Measurements from ENCODE around the gene NLGN3.
A peak's percentile ranks its signal among the peaks of the same experiment; 100 is the strongest.

Gene NLGN3

DNA sequence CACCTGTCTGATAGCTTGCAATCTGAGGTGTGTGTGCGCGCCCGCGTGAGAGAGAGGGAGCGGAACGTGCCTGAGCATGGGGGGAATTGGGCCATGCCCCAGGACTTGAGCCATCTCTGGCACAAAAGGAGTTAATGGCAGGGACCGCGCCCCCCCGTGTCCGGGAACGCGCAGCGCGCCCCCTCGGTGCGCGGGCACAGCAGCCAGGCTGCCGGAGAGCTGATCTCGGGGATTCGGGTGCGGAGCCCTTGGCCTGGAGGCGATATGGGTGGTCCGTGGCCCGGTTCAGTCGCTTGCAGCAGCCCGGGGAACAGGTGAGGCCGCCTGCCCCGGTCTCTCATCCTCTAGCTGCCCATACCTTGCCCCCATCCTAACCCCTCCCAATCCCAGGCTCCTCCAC, at the start of gene NLGN3:
NLGN3 (plus strand) TSS at position 191 of the 400 bp plus-strand sequence. CDS start 2,909 bp downstream, outside the sequence.
- no peak for DNase-seq

- DNase-seq, result no peak
Observed at GRCh38 chrX:71095033-71095432, 49.6 kb upstream of the NLGN3 start.

- DNase-seq, result peak; percentile 73 to 90
Observed at GRCh38 chrX:71095555-71095980, 49.1 kb upstream of the NLGN3 start, which contains the start of gene FOXO4. FOXO4 (plus strand) TSS chrX:71095851; CDS start chrX:71096529, 678 bp downstream.

- DNase-seq, result peak in 1 of 2 experiments; percentile 63
Observed at GRCh38 chrX:71095981-71096759, 48.5 kb upstream of the NLGN3 start.

DNA sequence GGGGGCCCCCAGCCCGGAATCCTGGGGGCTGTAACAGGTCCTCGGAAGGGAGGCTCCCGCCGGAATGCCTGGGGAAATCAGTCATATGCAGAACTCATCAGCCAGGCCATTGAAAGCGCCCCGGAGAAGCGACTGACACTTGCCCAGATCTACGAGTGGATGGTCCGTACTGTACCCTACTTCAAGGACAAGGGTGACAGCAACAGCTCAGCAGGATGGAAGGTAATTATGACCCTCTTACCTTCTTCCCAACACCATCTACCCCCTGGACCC, 47.9 kb upstream of the NLGN3 start:
- no peak for DNase-seq

GRCh38 chrX:71098302-71098701, 46.3 kb upstream of the NLGN3 start:
- DNase-seq, result no peak

DNA sequence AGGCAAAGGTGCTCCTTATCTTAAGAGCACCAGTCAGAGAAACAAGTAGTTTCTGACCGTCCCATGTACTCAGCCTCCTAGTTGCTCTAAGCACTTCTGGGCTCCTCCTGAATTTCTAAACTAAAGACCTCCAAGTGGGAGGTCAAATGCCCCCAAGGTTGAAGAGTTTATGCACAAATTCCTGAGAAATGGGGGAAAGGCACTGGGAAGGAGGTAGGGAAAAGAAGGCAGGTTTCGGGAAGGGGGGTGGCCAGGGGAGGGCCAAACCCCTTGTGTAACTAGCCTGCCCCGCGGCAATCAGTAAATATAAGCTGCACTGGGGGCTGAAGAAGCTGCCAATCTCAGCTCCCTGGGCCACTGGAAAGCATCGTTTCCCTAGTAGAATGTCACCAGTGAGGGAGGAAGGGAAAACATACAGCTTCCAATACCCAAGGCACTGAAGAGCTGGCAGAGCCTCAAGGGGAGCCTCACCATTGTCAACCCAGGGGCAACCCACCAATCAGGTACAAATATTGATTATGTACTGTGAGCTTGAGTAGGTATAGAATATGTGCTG, 45.6 kb upstream of the NLGN3 start:
- no peak for DNase-seq

- DNase-seq, result no peak
Observed at GRCh38 chrX:71099736-71100135, 44.9 kb upstream of the NLGN3 start.

DNA sequence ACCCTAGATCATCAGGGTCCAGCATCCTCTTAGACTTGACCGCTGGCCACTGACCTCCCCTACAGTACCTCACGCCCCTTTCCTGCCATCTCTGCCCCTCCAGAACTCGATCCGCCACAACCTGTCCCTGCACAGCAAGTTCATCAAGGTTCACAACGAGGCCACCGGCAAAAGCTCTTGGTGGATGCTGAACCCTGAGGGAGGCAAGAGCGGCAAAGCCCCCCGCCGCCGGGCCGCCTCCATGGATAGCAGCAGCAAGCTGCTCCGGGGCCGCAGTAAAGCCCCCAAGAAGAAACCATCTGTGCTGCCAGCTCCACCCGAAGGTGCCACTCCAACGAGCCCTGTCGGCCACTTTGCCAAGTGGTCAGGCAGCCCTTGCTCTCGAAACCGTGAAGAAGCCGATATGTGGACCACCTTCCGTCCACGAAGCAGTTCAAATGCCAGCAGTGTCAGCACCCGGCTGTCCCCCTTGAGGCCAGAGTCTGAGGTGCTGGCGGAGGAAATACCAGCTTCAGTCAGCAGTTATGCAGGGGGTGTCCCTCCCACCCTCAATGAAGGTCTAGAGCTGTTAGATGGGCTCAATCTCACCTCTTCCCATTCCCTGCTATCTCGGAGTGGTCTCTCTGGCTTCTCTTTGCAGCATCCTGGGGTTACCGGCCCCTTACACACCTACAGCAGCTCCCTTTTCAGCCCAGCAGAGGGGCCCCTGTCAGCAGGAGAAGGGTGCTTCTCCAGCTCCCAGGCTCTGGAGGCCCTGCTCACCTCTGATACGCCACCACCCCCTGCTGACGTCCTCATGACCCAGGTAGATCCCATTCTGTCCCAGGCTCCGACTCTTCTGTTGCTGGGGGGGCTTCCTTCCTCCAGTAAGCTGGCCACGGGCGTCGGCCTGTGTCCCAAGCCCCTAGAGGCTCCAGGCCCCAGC, 43.8 kb upstream of the NLGN3 start:
- no peak for DNase-seq

DNA sequence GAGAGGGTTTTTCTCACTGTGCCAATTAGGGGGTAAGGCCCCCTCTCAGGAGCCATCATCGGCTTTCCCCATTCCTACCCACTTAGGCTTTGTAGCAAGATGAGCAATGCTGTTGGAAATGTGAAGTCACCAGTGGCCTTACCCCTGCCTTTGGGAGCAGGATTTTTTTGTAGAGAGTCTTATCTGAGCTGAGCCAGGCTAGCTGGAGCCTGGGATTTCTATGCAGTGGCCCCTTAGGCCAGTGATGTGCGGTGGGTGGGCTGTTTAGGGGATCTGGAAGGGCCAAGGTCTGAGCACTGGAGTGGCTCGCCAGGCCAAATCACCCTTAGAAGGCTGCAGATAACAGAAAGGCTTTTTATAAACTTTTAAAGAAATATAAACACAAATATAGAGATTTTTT, 42.3 kb upstream of the NLGN3 start:
- DNase-seq, result no peak

DNA sequence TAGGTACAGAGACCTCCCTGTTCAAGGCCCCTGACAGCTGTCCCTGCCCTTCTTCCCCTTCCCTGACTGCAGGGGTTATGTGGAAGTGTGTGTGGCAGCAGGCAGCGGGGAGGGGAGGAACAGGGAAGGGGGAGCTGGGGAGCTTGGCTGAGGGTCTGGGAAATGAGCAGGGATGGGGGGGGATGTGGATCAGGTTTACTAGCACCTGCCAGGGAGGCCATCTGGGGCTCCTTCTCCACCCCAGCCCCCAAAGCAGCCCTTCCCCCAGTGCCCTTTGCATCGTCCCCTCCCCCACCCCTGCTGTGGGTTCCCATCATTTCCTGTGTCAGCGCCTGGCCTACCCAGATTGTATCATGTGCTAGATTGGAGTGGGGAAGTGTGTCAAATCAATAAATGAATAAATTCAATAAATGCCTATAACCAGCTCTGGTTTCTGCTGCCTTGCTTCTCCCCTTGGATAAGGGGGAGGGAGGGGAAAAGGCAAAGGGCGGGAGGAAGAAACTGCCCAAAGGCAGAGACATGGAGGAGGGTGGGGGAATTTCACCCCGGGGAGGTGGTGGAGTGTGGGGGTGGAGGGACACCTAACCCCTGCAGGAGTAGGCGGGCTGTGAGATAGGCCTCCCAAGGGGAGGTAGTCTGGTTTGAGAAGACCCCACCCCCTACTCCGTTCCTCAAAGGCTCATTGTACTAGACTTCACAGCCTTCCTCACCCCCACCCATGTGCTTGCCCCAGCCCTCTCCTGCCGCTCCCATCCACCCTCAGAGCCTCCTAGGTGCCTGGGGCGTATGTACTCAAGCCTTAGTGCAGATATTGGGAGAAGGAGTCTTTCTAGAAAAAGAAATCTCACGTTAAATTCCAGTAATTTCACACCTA, 41.3 kb upstream of the NLGN3 start:
- DNase-seq, result no peak

- no peak for DNase-seq
Observed at GRCh38 chrX:71105628-71106027, 39.0 kb upstream of the NLGN3 start.

- no peak for DNase-seq
Observed at GRCh38 chrX:71106427-71106826, 38.2 kb upstream of the NLGN3 start, which contains the start of gene CXorf65. CXorf65 (minus strand) TSS chrX:71106740; CDS start chrX:71106556, 184 bp downstream.

- DNase-seq, result no peak
Observed at GRCh38 chrX:71107245-71107644, 37.4 kb upstream of the NLGN3 start.

GRCh38 chrX:71107762-71108360, 36.8 kb upstream of the NLGN3 start:
- no peak for DNase-seq

DNA sequence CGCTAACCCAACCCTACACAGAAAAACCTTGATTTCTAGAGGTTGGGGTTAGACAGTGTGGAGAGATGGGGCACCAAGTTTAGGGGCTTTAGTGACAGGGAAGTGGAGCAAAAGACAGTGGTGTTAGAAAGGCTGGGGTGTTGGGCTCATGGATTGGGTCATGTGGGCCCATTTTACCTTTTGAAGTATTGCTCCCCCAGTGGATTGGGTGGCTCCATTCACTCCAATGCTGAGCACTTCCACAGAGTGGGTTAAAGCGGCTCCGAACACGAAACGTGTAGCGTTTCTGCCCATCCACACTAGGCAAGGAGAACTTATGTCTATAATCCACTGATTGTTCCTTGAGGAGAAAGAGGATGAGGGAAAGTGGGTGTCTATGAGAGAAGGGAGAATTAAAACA, 35.6 kb upstream of the NLGN3 start:
- no peak for DNase-seq

GRCh38 chrX:71111141-71111843, 33.3 kb upstream of the NLGN3 start, which contains the start of gene IL2RG:
IL2RG (minus strand) TSS chrX:71111577; CDS start chrX:71111539, 38 bp downstream.
- no peak for DNase-seq

GRCh38 chrX:71111921-71112431, 32.7 kb upstream of the NLGN3 start:
- DNase-seq, result no peak

DNA sequence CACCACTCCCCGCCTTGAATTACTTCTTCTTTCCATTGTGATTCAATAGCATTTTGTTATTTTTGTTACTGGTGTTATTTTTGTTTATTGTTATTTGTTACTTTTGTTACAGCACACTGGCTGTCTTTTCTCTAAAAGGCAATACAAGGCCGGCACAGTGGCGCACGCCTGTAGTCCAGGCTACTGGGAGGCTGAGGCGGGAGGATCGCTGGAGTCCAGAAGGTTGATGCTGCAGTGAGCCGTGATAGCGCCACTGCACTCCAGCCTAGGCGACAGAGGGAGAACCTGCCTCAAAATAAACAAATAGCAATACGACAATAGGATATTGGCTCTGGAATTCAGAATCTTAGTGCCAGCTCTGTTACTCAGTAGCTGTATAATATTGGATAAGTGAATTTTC, 27.3 kb upstream of the NLGN3 start:
- DNase-seq, result no peak

DNA sequence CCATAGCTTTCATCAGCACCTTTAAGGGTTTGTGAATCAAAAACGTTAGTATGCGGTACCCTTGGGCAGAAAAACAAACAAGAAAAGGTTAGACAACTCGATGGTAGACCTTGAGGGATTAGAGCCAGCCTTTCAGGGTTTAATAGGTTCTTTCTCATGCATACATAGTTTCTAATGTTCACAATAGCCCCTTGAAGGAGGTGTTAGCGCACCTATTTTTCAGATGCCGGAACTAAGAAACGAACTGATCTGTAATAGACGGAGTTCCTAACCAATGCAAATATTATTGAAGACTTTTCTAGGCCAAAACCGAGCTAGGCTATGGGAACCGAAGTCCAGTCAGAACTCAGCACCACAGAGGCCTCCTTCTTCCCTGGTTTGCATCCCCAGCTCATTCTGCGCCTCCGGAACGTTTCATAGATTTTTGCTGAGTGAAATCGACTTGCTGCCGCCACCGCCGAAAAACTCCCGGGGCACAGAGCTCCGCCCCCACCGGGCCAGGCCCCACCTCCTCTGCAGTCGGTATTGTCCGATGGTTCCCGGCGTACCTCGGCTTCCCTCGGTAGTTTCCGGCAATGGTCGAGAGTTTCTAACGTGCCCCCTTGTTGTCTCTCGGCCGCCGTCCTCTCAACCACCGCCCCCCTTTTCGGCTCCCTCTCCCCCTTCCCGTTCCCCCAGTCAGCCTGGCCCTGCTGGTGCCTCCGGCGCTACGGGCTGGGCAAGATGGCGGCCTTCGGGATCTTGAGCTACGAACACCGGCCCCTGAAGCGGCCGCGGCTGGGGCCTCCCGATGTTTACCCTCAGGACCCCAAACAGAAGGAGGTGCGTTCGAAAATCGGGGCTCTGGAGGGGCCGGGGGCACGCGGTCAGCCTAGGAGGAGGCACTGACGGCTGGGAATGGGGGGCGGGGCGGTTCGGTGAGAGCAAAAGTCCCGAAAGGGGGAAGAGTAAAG, 26.3 kb upstream of the NLGN3 start, which contains the start of gene MED12:
MED12 (plus strand) TSS at position 565 of the 953 bp plus-strand sequence; CDS start at position 724, 159 bp downstream.
- peak; percentile 70 to 77 for DNase-seq
